Psoas muscle (tissue), 8 donors: ENCODE measurements around the gene MMS19. TPM values are rescaled to one million over a fixed set of nuclear protein-coding genes. Genes with fewer than 3 reads are reported as not detected.
A peak's percentile ranks its signal among the peaks of the same experiment; 100 is the strongest.

Experiments
- ATAC-seq, 4 donors: fragments of 200-7000 bp; cut with Tn5 transposase; one replicate each; pipeline ENCODE4 v1.9.1; 2020; ENCODE audit warnings: moderate library complexity in 3 of 4, mild to moderate bottlenecking in 2 of 4
- DNase-seq, 2 donors: peaks; one replicate each; pipeline ENCODE4 v3.0.0-alpha.2; 2020
- H3K27ac ChIP-seq: fragments of 200-600 bp; one replicate; pipeline ENCODE4 v1.8.0; 2022
- H3K27me3 ChIP-seq, 3 donors: fragments of 200-600 bp in 1 of 3; one replicate each; pipeline versions ENCODE4 v1.6.1 to v1.8.0; 2013 to 2022; ENCODE audit warnings: low read length in 2 of 3, mild to moderate bottlenecking in 2 of 3, moderate library complexity in 1 of 3; ENCODE audit not compliant: insufficient read depth in 3 of 3
- H3K36me3 ChIP-seq, 2 donors: fragments of 200-600 bp in 1 of 2; one replicate each; pipeline versions ENCODE4 v1.6.1 to v1.8.0; 2013 to 2022; ENCODE audit warnings: low read depth in 1 of 2, mild to moderate bottlenecking in 1 of 2, moderate library complexity in 1 of 2; ENCODE audit not compliant: insufficient read depth in 1 of 2
- H3K4me1 ChIP-seq: fragments of 200-600 bp; one replicate; pipeline ENCODE4 v1.8.0; 2022
- H3K4me3 ChIP-seq: fragments of 200-600 bp; one replicate; pipeline ENCODE4 v1.8.0; 2022; ENCODE audit warnings: mild to moderate bottlenecking
- H3K9me3 ChIP-seq: fragments of 200-600 bp; one replicate; pipeline ENCODE4 v1.8.0; 2022
- WGBS, 3 donors: extraction: QIAGEN DNeasy Blood & Tissue Kit; methylation state at CpG; one replicate each; pipeline versions ENCODE4 v1.1.6 to v1.1.7; 2013; 5-methylcytosine and 5-hydroxymethylcytosine counted together
- intact Hi-C, 2 donors: fragments of 100-400 bp; cut with DNase I; formaldehyde crosslinking; loops; one replicate each; pipeline versions ENCODE4 v1.11.0 to v1.14.2; 2022
- polyA plus RNA-seq, 3 donors: library from polyadenylated mRNA; stranded (reverse); fragments of 200-250 nt; gene quantifications; one replicate each; pipeline ENCODE4 v1.2.3, GENCODE V29; 2013
- total RNA-seq, 4 donors: library from RNA; stranded (reverse); fragmentation: NEBNext Ultra II Directional in 2 of 4; extraction: Animal tissue kit (Norgen Biotek cat#: 25700) in 2 of 4; gene quantifications; one replicate each; pipeline versions ENCODE4 v1.2.1 to v1.2.4, GENCODE V29; 2021 to 2023
- TF ChIP-seq, protein P1 (sequence below): fragments of 200-600 bp; IDR thresholded peaks from one replicate; pipeline ENCODE4 v1.8.0; 2022; ENCODE audit warnings: antibody characterized with exemption
- donor health status: healthy with polysubstance abuse.
- donor health status: DM: no; HTN: no; CAD: no; lungs with moderate emphysema.
- donor health status: Bipolar disorder and iron deficiency.
- donor health status: healthy.
- donor health status: DM: yes; HTN: yes; CAD: no.
- donor health status: DM: no; HTN: no; CAD: no.
- donor health status: DM: no; HTN: no; CAD: no.
- donor health status: DM: yes; HTN: yes; CAD: no.

MMS19 gene
- total and polyA plus RNA-seq, 7 donors = 29.8 to 47.6 (median 35.1) TPM

DNA sequence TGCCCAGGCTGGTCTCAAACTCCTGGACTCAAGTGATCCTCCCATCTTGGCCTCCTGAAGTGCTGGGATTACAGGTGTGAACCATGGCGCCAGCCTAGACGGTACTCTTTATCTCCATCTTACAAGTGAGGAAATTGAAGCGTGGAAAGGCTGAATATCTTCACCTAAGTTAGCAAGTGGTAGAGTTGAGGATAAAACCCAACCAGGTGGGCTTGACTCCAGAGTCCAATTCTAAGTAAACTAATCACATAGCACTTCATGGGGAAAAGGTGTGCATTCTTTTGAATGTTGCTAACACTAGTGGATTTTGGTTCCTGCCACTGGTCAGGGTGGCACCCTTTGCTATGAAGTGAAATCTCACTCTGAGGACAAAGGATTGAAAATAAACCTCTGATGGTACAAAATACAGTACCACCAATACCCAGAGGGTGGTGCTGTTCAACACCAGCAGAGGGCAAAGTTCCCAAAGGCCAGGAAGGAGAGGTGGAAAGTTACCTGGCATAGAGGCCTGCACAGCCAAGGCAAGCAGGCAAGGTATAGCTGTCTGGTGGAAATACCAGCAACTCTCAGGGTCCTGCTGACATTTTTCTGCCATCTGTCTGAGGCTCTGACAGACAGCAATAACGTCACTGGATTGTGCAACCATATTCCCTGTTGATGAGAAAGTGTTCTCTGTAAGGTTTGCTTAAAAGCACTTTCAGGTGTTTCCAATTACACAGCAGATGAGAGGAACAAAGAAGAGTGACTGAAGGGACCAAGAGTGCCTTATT lies 34.7 kb downstream of the MMS19 start:
- peak; percentile 81 to 87 (median 85) for ATAC-seq
- TF ChIP-seq, protein P1, sequence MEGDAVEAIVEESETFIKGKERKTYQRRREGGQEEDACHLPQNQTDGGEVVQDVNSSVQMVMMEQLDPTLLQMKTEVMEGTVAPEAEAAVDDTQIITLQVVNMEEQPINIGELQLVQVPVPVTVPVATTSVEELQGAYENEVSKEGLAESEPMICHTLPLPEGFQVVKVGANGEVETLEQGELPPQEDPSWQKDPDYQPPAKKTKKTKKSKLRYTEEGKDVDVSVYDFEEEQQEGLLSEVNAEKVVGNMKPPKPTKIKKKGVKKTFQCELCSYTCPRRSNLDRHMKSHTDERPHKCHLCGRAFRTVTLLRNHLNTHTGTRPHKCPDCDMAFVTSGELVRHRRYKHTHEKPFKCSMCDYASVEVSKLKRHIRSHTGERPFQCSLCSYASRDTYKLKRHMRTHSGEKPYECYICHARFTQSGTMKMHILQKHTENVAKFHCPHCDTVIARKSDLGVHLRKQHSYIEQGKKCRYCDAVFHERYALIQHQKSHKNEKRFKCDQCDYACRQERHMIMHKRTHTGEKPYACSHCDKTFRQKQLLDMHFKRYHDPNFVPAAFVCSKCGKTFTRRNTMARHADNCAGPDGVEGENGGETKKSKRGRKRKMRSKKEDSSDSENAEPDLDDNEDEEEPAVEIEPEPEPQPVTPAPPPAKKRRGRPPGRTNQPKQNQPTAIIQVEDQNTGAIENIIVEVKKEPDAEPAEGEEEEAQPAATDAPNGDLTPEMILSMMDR = peak; percentile 93
- Histone ChIP-seq H3K27ac (peak overlapping the region; percentile 64), H3K4me1 (peaks cover 7% of the 10 kb centered on the region), H3K4me3 (no peak overlapping the region), H3K9me3 (no peaks in the 10 kb centered on the region), H3K36me3 (peaks cover 52 to 97% of the 10 kb centered on the region in 2 donors), H3K27me3 (no peaks in the 10 kb centered on the region)
- intact Hi-C loops = loop anchor here in 1 of 2 donors (1.0 to 2.0 kb wide), 2 partner anchors 90 to 149 kb away; no protein-coding TSS in a partner anchor
- 58 to 73% (median 63%) methylated on average over 4 of the region's 4 CpGs for WGBS, 3 donors
- DNase-seq = no peak

DNA sequence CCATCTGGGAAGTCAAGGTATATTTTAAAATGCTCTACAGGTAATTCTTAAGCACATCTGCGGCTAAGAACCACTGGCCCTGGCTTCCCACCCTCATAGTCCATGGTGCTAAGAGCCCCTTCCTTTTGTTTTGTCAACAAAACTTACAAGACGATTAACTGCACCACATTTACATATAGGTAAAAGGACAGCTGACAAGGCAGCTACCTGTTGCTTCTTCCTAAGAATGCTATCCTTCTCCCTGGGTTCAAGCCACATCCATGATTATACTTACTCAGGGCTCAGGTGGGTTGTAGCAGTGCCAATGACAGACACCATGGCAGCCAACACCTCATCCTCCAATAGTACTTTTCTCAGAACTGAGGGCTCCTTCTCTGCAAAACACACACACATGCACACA lies 35.9 kb downstream of the MMS19 start:
- no peak for DNase-seq
- WGBS, 3 donors = 93 to 98% (median 97%) methylated on average over 2 of the region's 2 CpGs
- no peak overlapping the region for H3K4me3 ChIP-seq
- TF ChIP-seq, protein P1 = no peak
- no peak overlapping the region for H3K27ac ChIP-seq
- no peak for ATAC-seq
- no peaks in the 10 kb centered on the region for H3K9me3 ChIP-seq
- no peaks in the 10 kb centered on the region for H3K27me3 ChIP-seq
- peaks cover 46 to 97% of the 10 kb centered on the region in 2 donors for H3K36me3 ChIP-seq
- intact Hi-C loops = loop anchor here in 1 of 2 donors (2.0 kb wide), 1 partner anchor 150 kb away; no protein-coding TSS in a partner anchor
- H3K4me1 ChIP-seq = peaks cover 7% of the 10 kb centered on the region

DNA sequence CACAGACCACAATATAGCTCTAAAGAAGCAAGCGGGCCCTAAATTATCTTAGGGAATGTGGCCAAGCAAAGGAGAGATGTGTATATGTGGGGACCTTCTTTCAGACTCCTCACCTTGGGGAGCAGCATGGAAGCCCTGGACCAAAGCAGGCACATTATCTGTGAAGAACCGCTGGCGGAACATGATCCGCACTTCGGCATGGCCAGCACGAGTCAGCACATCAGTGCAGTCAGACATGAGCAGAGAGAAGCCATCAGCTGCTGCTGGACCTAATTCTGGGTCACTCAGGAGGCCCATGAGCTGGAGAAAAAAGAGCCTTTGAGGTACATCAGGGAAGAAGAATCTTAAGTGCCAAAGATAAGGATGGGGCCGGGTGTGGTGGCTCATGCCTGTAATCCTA lies 38.3 kb downstream of the MMS19 start:
- DNase-seq (no peak), ATAC-seq (no peak)
- 64 to 85% (median 68%) methylated on average over 7 of the region's 7 CpGs for WGBS, 3 donors
- intact Hi-C loops = no loop called here
- TF ChIP-seq, protein P1 = no peak
- Histone ChIP-seq H3K9me3 (no peaks in the 10 kb centered on the region), H3K27ac (no peak overlapping the region), H3K27me3 (no peaks in the 10 kb centered on the region), H3K4me1 (peaks cover 7% of the 10 kb centered on the region), H3K4me3 (no peak overlapping the region), H3K36me3 (peaks cover 36 to 97% of the 10 kb centered on the region in 2 donors)

DNA sequence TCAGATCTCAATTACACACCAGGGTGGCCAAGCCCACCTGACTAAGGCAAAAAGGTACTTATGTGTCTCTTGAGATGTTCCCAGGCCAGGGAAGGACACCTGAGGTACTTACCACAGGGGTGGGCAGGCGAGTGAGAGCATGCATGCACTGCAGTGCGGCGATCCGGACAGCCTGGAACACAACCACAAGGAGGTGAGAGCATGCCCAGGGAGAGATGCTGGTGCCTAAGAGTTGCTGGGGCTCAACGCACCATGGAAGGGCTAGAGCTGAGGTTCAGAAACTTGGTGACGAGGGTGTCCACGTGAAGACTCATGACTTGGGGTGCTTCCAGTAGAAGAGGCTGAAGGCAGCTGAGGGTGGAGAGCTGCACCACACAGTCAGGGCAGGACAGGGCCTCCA lies 39.1 kb downstream of the MMS19 start:
- TF ChIP-seq, protein P1 = no peak
- no peaks in the 10 kb centered on the region for H3K27me3 ChIP-seq
- H3K9me3 ChIP-seq = no peaks in the 10 kb centered on the region
- H3K36me3 ChIP-seq = peaks cover 32 to 92% of the 10 kb centered on the region in 2 donors
- H3K4me1 ChIP-seq = peaks cover 4% of the 10 kb centered on the region
- no peak overlapping the region for H3K27ac ChIP-seq
- intact Hi-C loops = no loop called here
- ATAC-seq (no peak), DNase-seq (no peak)
- no peak overlapping the region for H3K4me3 ChIP-seq
- 89 to 98% (median 89%) methylated on average over 7 of the region's 7 CpGs for WGBS, 3 donors
